HK-2 (cell line): ENCODE measurements around the gene PTPRCAP.

Experiments used
- DNase-seq: peaks from one replicate; pipeline ENCODE4 v3.0.0-alpha.2; 2018; ENCODE audit not compliant: unreplicated experiment

PTPRCAP gene

DNA sequence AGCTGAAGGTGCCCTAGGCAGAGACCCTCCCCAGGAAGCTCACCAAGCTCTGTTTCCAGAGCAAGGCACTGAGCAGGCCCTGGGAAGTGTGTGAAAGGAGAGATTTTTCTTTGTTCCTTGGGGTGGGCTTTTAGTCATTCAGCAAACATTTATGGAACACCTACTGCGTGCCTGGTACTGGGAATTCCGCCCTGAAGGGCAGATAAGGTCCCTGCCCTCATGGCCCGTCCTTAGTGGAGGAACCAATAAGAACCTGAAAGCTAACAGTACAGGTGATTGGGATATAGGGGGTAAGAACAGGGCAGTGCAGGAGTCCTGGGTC lies 27.7 kb upstream of the PTPRCAP start:
- no peak for DNase-seq

DNA sequence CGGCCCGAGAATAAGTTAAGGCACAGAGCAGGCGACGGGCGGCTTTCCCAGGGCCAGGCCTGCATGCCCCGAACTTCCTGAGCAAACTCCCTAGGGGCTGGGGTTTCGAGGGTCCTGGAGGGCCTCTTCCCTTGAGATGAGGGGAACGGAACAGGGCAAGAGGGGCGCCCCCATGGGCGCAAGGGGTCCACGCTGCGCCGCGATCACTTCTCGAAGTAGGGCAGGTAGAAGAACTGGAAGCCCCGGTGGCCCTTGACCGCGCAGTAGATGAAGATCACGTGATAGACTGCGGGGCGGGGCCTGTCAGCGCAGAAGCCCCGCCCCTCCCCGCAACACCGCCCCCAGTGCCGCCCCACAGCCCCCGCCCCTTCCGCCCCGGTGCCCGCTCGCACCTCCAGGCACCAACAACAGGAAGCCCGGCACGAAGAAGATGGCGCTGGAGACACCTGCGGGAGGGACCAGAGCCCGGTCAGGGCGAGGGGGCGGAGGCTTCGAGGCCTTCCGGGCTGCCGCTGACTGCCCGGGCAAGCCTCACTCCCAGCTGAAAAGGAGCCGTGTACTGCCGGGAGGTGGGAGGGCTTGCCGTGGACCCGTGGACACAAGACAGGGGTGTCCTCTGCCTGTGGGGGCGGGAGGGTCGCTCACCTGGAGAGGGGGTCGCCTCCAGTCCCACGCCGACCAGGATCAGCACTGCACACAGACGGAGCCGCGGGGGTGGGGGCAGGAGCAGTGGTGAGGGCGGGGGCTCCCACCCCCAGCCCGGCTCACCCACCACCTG lies 27.1 kb upstream of the PTPRCAP start:
- peak; percentile 90 for DNase-seq

DNA sequence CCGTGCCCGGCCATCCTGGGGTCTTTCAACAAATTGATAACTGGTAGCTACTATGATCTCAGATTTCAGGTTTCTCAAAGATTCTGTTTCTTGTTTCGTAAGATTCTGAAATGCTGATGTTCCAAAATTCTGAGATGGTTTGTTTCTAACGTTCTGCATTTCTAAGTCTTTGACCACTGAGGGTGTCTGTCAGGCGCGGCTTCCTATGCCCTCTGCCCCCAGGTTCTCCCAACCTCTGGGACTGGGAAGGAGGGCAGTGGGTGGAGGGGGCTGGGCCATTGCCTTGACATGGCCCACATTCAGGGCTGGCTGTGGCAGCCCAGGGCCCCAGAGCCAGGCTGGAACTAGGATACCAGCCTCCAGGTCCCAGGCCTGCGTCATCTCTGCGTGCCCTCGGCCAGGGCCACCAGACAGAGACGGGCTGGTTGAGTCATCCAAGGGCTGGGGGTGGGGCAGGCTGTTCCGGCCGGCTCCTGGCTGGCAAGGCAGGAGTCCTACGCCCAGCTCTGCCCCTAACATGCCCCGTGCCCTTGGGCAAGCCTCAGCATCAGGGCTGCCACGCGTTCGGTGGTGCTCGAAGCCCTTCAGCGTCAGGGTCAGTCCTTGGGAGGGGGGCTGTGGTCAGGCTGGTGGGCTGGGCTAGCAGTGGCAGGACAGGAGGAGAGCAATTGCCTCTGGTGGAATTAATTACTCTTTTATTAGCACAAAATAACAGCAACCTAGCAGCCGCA lies 26.4 kb upstream of the PTPRCAP start:
- DNase-seq, result peak; percentile 86

DNA sequence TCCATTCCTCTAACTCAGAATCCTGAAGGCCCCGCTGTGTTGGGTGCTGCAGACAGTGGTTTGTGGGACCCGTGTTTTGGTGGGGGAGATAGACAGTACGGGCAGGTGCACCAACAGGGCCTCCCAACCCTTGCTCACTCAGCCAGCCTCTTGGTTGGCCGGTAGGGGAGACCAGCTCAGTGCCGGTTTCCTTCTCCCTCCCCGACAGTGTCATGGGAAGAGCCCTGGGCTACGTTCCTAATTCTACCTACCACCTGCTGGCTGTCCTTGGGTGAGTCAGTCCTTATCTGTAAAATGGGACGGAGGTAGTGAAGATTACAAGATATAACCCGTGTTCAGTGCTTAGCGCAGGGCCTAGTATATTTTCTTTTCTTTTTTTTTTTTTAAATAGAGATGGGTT lies 25.7 kb upstream of the PTPRCAP start:
- no peak for DNase-seq

DNA sequence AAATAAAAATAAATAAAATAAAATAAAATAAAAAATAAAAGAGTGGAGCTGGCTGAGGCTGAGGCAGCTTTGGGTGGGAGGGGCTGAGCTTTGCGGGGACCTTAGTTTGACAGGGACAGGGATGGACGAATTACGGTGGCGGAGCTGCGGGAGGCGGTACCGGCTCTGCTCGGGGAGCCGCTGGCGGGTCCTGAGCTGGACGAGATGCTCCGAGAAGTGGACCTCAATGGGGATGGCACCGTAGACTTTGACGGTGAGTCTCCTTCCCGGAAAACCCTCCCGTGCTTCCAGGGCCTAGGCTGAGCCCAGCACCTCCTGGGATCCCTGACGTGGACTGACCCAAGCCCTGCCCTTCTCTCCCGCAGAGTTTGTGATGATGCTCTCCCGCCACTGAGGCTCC lies 20.8 kb upstream of the PTPRCAP start:
- no peak for DNase-seq

DNA sequence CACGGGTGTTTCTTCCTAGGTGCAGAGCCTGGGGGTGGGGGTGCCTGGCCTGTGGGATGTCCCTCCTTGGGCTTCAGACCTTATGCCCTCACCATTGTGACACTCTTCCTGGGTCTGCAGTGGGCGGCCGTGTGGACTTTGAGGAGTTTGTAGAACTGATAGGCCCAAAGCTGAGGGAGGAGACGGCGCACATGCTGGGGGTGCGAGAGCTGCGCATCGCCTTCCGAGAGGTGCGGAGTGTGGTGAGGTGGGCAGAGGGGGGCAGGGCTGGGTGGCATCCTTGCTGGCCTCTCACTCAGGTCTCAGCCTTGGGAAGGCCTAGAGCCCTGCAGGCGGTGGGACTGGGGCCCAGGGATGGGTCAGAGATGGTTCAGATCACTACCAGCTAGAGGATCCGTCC lies 20.0 kb upstream of the PTPRCAP start:
- DNase-seq, result no peak

DNA sequence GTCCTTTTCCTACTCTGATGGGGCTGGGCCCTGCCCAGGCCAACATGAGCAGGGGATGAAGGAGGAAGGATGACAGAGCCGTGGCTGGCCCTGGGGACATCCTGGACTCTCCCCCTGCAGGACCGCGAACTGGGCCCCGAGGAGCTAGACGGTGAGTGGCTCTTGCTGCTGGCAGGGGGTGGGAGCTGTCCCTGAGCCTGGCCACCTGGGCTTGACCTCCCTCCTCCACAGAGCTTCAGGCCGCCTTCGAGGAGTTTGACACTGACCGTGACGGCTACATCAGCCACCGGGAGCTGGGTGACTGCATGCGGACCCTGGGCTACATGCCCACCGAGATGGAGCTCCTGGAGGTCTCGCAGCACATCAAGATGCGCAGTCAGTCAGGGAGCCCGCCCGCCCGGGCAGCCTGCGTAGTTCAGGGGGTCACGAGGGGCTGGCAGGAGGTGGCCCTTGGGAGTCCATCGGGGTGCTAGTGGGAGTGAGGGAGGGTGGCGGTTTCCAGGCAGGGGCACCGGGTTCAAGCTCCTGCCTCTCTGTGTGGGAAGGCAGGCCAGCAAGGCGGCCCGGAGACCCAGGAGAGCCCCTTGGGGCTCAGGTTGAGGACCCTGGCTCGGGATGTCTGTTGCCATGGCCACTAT lies 18.7 kb upstream of the PTPRCAP start:
- DNase-seq, result no peak

DNA sequence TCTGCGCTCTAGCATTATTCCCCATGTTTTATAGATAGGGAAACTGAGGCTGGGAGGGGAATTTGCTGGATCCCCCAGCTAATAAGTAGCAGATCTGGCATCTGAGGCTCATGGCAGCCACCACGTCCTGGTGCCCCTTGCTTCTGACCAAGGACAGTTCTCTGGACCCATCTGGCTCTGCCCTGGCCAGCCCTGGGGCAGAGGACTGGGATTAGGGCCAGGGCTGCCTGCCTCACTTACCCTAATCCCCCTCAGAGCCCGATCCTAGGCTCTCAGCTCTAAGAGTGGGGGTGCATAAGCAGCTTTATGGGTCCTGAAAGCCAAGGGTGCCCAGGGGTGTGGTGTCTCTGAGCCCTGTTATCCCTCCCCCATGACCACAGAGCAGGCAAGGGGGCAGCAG lies 17.6 kb upstream of the PTPRCAP start, which contains the start of gene CABP4:
TSS of gene CABP4 (plus strand) at position 301 of the 400 bp plus-strand sequence. CDS start at position 371, 70 bp downstream.
- DNase-seq, result no peak

DNA sequence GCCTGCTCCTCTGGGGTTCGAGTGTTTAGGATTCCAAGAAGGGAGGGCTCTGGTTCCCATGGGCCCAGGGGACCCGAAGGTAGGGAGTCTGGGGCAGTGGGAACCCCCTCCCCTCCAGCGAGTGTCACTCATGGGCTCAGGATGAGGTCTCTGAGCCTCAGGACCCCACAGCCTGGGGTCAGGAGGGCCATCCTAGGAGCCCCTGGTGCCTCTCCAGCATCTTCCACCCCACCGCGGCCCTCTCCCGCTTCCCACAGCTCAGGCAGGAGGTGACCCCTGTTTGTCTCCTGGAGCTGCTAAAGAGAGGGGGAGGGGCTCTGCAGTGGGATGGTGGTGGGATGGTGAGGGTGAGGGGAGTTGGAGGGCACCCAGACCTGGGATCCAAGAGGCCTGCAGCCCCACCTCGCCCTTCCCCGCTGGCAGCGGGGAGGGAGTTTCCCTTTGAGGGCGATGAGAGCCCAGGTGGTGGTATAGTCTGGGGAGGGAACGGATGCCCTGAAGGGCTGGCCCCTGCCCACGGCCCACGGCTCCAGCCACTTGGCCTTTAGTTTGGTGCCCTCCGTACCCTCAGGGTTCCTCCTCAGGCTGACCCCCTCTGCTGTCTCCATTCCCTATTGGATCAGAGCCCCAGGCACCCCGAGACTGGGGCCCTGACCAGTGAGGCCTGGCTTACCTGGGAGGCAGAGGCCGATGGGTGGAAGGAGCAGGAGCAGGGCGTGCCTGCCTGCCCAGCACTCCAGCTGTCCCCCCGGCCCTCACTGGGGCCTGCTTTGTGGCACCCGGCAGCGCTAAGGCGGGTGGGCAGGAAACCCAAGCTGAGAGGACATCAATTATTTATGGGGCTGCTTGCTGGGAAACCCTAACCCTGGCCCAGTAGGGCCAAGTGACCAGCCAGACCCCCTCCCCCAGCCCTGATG lies 16.6 kb upstream of the PTPRCAP start:
- no peak for DNase-seq

DNA sequence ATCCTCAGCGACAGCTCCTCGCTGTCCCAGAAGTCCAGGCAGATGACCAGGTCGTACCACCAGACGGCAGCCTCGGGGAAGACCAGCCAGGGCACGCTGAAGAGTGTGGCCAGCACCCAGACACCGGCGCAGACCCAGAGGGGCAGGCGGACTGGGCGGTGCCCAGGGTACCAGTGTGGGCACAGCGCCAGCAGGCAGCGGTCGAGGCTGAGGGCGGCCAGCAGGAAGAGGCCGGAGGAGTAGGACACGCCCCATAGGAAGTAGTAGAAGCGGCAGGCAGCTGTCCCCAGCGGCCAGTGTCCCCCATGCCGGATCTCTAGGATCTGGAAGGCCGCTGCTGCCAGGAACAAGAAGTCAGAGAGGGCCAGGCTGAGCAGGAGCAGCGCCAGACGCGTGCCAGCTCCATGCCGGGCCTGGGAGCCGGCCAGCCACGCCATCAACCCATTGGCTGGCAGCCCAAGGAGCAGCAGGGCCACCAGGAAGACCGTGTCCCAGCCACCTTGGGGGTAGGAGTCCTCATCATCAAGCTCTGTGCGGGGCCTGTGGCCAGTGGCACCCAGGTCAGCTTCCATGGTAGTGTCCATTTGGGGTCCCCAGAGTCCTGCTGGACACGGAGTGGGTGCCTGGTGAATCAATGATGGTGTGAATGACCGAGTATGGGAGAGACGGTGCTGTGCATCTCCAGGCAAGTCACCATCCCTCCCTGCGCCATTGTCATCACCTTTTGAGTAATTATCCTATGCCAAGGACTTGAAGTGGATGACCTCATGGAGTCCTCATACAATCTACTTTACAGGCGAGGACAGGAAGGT lies 14.9 kb upstream of the PTPRCAP start, which contains the start of gene GPR152:
TSS of gene GPR152 (minus strand) at position 589 of the 812 bp plus-strand sequence. CDS start at position 584, 5 bp downstream.
- DNase-seq, result no peak

DNA sequence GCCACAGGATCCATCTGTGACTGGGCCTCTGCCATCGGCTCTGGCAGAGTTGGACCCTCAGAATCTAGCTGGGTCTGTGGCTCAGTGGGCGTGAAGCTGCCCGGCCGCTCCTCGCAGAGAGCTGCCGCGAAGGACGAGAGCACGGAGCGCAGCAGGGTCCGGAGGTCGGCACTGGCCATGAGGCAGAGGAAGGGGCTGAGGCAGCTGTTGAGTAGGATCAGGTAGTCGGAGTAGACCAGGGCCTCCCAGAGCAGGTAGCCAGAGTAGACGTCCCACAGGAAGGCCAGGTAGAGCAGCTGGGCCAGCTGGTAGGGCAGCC lies 14.1 kb upstream of the PTPRCAP start:
- no peak for DNase-seq

DNA sequence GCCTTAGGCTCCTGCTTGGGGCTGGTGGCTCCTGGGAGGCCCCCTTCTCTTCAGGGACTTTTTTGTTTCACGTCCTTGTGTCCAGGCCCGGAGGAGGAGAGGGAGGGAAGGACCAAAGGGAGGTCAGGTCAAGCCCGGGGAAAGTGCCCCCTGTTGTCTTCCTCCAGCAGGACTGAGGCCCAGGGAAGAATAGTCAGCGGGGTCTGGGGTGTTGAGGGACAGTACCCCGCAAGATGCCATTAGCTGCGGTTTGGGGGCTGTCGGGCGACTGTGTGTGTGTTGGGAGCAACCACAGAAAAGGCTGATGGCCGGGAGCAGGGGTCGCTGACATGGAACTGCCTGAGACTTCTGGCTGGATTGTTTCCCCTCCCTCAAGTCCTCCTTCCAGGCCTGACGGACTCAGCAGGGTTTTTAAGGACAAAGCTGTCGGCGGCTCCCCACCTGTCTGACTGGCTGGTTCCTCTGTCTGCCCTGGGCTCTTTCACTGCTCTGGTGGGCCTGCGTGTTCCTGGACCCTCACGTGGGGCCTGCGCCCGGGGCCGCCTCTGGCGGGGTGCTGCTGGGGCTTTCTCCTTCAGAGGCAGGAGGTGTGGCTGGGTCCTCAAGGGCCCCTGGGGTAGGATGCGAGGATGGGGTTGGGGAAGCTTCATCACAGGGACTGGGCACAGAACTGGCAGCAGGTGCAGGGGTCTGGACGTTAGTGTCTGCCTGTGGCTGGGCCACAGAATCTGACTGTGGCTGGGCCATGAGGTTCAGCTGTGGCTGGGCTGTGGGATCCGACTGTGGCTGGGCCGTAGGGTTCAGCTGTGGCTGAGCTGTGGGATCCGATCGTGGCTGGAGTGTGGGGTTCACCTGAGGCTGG lies 13.5 kb upstream of the PTPRCAP start:
- DNase-seq, result no peak

DNA sequence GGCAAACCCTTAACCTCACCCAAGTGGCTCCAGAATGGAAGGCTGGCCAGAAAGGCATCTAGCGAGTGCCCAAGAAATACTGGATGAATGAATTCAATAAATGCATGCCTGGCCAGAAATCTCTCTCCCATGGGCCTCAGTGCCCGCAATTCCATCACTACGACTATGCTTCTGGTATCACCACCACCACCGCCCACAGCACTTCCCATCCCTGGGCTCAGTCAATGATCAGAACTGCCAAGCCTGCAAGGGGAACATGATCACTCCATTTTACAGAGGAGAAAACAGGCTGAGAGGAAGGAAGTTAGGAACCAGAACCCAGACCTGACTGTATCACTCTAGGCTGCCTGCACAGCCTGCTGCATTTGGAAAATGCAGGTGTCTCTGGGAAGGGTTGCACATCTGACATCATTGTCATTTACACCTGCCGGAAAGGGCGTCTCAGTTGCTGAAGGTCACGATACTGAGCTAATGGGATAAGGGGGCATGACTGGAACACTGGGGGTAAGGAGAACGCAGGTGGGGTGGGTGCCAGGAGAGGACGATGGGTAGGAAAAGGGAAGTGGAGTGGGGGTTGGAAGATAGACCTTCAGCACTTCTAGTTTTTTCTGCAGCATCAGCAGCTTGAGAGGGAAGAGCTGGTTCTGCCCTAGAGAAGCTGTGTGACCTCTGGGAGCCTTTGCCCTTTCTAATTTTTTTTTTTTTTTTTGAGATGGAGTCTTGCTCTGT lies 11.8 kb upstream of the PTPRCAP start:
- DNase-seq, result no peak

DNA sequence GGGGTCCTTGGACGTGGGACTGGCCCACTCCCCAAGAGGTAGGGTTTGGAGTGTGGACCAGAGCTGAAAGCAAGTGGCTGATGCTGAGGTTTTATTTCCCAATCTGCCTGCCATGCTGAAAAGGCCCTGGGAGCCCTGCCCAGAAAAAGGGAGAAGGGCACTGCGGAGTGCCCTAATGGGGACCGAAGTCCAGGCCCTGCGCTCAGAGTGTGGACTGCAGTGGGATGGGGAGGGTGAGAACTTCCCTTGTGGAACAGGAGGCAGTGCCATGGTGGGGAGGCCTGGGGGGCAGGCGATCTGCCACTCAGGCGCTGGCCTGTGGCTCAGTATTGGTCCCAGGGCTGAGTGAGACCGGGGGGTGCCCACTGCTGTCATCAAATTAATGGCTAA lies 10.7 kb upstream of the PTPRCAP start:
- no peak for DNase-seq

DNA sequence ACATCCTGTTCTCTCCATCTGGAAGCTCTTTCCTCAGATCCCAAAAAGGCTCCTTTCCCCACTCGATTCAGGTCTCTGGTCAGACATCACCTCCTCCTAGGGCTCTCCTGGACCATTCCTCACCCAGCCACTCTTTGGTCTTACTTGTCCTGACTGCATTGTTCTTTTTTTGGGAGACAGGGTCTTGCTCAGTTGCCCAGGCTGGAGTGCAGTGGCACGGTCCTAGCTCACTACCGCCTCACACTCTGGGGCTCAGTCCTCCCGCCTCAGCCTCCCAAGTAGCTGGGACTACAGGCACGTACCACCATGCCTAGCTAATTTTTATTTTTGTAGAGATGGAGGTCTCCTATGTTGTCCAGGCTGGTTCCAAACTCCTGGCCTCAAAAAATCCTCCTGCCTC lies 8.0 kb upstream of the PTPRCAP start:
- DNase-seq, result no peak

DNA sequence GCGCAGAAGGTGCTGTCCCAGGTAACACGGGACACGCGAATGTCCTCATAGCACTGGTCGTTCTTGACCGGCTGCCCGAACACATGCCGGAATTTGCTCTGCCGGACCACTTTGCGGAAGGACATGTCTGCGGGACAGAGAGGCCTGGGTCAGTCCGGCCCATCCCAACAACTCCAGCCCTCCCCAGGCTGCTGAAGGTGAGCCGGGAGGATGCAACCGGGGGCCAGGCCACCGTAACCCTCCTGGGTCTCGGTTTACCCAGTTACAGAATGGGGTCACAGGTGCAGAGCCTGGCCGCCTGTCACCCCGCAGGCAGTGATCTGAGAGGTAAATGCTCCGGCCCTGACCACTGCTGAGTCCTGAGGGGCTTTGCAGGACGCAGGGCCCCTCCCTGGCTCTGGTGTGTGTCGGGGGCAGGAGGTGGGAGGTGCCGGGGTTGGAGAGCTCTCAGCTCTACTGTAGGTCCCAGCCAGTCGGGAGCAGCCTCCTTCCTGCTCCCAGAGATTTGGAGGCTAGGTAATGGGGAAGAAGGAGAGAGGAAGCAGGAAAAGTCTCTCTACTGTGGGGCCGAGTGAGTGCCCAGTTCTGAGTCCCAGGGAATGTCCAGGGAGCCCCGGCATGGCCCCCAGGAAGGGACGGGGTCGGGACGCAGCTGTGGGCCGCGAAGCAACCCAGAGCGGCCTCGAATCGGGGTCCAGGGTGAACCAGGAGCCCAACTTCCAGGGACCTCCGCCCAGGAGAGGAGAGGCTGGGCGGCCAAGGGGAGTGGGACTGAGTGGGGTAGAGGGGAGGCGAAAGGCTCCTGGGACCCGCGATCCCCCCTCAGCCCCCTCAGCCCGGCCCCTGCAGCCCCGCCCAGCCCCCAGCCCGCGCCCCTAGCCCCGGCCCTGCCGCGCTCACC lies 5.3 kb upstream of the PTPRCAP start:
- no peak for DNase-seq

DNA sequence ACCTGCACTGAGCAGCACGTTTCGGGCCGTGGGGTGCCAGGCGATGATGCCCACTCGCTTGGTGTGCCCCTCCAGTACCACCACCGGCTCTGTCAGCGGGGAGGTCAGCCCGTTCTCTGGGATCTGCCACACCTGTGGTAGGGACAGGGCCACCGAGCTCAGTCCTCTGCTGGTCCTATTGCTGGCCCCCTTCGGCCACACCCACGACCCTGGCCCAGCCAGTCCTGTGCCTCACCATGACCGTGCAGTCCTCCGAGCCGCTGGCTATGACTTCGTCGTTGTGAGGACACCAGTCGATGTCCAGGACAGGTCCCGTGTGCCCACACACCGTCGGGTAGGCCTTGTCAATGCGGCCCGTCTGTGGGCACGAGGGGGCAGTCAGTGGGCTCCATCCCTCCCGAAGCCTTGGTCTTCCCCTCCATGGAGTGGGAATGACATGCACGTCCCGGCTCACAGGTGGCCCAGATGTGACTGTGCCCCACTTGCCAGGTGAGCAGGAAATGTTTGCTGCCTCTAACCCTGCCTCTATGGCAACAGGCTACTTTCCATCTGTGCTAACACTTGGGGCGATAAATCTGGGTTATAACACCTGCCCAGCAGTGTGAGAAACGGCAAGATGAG lies 4.4 kb upstream of the PTPRCAP start:
- DNase-seq, result no peak

DNA sequence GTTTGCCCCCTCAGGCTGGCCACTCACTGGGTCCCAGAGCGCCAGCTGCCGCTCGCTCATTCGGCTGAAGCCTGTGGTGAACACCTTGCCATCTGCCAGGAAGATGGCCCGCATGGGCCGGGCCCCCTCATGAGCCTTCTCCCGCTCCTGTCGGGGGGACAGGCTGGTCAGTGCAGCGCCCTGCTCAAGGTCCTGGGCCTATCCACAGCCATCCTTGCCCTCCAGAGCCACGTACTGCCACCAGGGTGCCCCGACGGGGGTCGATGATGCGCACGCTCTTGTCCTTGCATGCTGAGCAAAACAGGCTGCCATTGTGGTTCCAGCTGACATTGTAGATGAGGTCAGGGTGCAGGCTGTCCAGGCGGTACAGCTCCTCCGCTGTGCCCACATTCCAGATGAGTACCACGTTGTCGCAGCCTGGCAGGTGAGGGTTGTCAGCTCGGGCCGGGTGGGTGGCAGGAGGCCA lies 3.6 kb upstream of the PTPRCAP start:
- DNase-seq, result no peak
